Kidney (tissue), 14 donors: ENCODE data around the gene GDNF. TPM values are rescaled to one million over a fixed set of nuclear protein-coding genes. Genes with fewer than 3 reads are reported as not detected.

ENCODE experiments used
- DNase-seq, 5 donors: peaks; one replicate each; pipeline ENCODE4 v3.0.0-alpha.2; 2013 to 2020
- FAIRE-seq: peaks from 2 replicates; lab custom pipeline; 2012; peaks lifted over from hg19 to GRCh38; lab: Jason Lieb, UNC
- H3K27ac ChIP-seq, 2 donors: one replicate each; pipeline ENCODE4 v1.7.0; 2013; ENCODE audit warnings: low read depth in 2 of 2, low read length in 2 of 2, inconsistent platforms in 1 of 2
- H3K27me3 ChIP-seq: one replicate; pipeline ENCODE4 v1.7.1; 2013; ENCODE audit warnings: low read length, inconsistent platforms; ENCODE audit not compliant: control insufficient read depth, insufficient read depth
- H3K36me3 ChIP-seq, 3 donors: one replicate each; pipeline versions ENCODE4 v1.7.0 to v1.7.1; 2013; ENCODE audit warnings: low read length in 3 of 3, control low read depth in 1 of 3, inconsistent platforms in 1 of 3; ENCODE audit not compliant: insufficient read depth in 3 of 3, control insufficient read depth in 2 of 3
- H3K4me1 ChIP-seq, 3 donors: one replicate each; pipeline versions ENCODE4 v1.7.0 to v1.7.1; 2013; ENCODE audit warnings: low read length in 3 of 3, inconsistent platforms in 1 of 3, low read depth in 1 of 3; ENCODE audit not compliant: control insufficient read depth in 2 of 3, insufficient read depth in 2 of 3
- H3K4me3 ChIP-seq, 3 donors: one replicate each; pipeline versions ENCODE4 v1.7.0 to v1.8.1; 2013; ENCODE audit warnings: low read length in 3 of 3, control low read depth in 1 of 3, inconsistent platforms in 1 of 3
- H3K9ac ChIP-seq, 3 donors: one replicate each; pipeline versions ENCODE4 v1.7.0 to v1.7.1; 2013; ENCODE audit warnings: low read length in 3 of 3, control low read depth in 1 of 3, inconsistent platforms in 1 of 3
- H3K9me3 ChIP-seq, 3 donors: one replicate each; pipeline versions ENCODE4 v1.7.0 to v1.7.1; 2013; ENCODE audit warnings: low read length in 3 of 3, control low read depth in 1 of 3, inconsistent platforms in 1 of 3; ENCODE audit not compliant: control insufficient read depth in 2 of 3, insufficient read depth in 1 of 3
- intact Hi-C: fragments of 100-400 bp; cut with DNase I; formaldehyde crosslinking; loops from one replicate; pipeline ENCODE4 v1.11.1; 2022
- polyA plus RNA-seq: library from polyadenylated mRNA; stranded (reverse); fragments of 350-450 nt; fragmentation: Illumina TruSeq; extraction: RNeasy Lipid Tissue Mini Kit (QIAGEN cat#74804); gene quantifications from one replicate; pipeline ENCODE4 v1.2.3, GENCODE V29; 2014; ENCODE audit warnings: low read depth, low replicate concordance; ENCODE audit not compliant: insufficient read depth
- total RNA-seq: library from RNA; stranded (reverse); fragmentation: NEBNext Ultra II Directional; extraction: Animal tissue kit (Norgen Biotek cat#: 25700); gene quantifications from one replicate; pipeline ENCODE4 v1.2.1, GENCODE V29; 2021
- TF ChIP-seq, protein P1 (sequence below): IDR thresholded peaks from 3 replicates; pipeline ENCODE4 v1.5.1; 2012; ENCODE audit warnings: mild to moderate bottlenecking, moderate library complexity, borderline replicate concordance; ENCODE audit not compliant: insufficient read depth; ENCODE audit errors: extremely low read depth
- donor health status: control.
- donor health status: control.
- donor health status: control.
- donor health status: control.
- donor health status: control.
- donor health status: DM: yes; HTN: yes; CAD: no.
- donor health status: Normal renal cell carcinoma (clear cell type).

The GDNF gene
- total and polyA plus RNA-seq, 2 donors from 2014 or later = 0.34 to 0.88 TPM

DNA sequence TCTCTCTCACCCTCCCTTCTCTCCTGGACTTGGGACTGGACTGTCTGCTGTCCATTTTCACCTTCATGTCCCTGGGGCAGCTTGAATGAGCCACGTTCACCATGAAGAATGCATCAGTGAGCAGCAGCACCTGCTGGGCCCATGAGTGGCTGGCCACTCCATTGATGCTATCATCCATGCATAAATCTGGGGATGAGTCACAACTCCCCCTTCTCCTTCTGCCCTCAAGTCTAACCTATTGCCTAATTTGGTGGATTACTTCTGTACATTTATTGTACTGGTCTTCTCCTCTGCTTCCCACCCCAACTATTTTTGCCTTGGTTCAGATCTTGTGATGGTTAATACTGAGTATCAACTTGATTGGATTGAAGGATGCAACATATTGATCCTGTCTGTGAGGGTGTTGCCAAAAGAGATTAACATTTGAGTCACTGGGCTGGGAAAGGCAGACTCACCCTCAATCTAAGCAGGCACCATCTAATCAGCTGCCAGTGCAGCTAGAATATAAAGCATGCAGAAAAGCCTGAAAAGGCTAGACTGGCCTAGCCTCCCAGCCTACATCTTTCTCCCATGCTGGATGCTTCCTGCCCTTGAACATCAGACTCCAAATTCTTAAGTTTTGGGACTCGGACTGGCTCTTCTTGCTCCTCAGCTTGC is 46.7 kb downstream of the GDNF start:
- TF ChIP-seq, protein P1, sequence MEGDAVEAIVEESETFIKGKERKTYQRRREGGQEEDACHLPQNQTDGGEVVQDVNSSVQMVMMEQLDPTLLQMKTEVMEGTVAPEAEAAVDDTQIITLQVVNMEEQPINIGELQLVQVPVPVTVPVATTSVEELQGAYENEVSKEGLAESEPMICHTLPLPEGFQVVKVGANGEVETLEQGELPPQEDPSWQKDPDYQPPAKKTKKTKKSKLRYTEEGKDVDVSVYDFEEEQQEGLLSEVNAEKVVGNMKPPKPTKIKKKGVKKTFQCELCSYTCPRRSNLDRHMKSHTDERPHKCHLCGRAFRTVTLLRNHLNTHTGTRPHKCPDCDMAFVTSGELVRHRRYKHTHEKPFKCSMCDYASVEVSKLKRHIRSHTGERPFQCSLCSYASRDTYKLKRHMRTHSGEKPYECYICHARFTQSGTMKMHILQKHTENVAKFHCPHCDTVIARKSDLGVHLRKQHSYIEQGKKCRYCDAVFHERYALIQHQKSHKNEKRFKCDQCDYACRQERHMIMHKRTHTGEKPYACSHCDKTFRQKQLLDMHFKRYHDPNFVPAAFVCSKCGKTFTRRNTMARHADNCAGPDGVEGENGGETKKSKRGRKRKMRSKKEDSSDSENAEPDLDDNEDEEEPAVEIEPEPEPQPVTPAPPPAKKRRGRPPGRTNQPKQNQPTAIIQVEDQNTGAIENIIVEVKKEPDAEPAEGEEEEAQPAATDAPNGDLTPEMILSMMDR = no peak
- FAIRE-seq = no peak
- no peaks in the 10 kb centered on the region for H3K27me3 ChIP-seq
- intact Hi-C loops = no loop called here
- no peaks in the 10 kb centered on the region for H3K4me1 ChIP-seq
- H3K9me3 ChIP-seq = peaks cover 0 to 16% (median 0%) of the 10 kb centered on the region in 3 donors
- no peak for DNase-seq
- no peak overlapping the region for H3K27ac ChIP-seq
- no peak overlapping the region for H3K9ac ChIP-seq
- no peaks in the 10 kb centered on the region for H3K36me3 ChIP-seq
- no peak overlapping the region for H3K4me3 ChIP-seq

DNA sequence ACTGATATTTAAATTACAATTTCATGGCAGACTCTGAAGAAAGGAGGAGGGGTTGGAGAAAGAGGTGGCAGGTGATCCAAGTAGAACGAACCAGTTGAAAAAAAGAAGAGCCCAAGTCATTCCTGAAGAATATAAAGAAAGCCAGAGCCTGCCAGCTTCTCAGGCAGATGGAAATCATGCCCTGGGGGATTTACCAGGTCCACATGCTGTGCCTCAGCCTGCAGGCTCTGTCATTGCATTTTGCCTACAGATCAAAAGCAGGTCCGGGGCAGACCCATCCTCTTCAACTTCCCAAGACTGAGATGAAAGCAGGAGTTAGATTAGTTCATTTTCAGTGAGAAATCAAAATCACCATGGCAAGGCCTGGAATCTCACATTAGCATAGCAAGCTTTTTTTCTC is 48.5 kb downstream of the GDNF start:
- TF ChIP-seq, protein P1 = no peak
- no peaks in the 10 kb centered on the region for H3K27me3 ChIP-seq
- H3K4me3 ChIP-seq = no peak overlapping the region
- H3K36me3 ChIP-seq = no peaks in the 10 kb centered on the region
- no peak overlapping the region for H3K27ac ChIP-seq
- intact Hi-C loops = no loop called here
- H3K9ac ChIP-seq = no peak overlapping the region
- H3K4me1 ChIP-seq = no peaks in the 10 kb centered on the region
- DNase-seq (no peak), FAIRE-seq (no peak)
- peaks cover 0 to 15% (median 0%) of the 10 kb centered on the region in 3 donors for H3K9me3 ChIP-seq

DNA sequence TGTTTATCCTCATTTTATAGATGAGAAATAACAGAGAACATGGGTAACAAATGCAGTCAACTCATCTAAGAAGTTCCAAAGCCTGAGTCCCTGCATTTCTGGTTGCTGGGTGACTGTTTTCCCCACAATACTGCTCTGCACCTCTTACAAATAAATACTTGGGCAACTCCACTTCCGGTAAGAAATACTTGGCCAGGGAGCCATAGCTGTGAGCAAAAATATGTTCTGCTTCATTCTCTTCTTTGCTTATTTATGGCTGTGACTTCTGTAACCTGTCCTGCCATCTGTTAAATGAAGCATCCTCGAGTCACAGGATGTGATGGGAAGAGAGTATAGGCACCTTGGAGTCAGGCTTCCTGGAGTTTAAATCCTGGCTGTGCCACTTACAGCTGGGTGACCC is 49.9 kb downstream of the GDNF start:
- intact Hi-C loops = no loop called here
- no peaks in the 10 kb centered on the region for H3K27me3 ChIP-seq

More for the DNA sequence above, 49.9 kb downstream of the GDNF start:
- TF ChIP-seq, protein P1 = no peak
- no peak overlapping the region for H3K27ac ChIP-seq
- no peaks in the 10 kb centered on the region for H3K4me1 ChIP-seq
- peaks cover 0 to 8% (median 0%) of the 10 kb centered on the region in 3 donors for H3K9me3 ChIP-seq
- H3K4me3 ChIP-seq = no peak overlapping the region
- no peak for FAIRE-seq
- no peak for DNase-seq
- no peaks in the 10 kb centered on the region for H3K36me3 ChIP-seq
- H3K9ac ChIP-seq = no peak overlapping the region
